ENCODE measurements around the gene MATN1. TPM values are rescaled to one million over a fixed set of nuclear protein-coding genes. Genes with fewer than 3 reads are reported as not detected.

The MATN1 gene
- total RNA-seq, 1 experiment from 2014 or later = 0.24 TPM

DNA sequence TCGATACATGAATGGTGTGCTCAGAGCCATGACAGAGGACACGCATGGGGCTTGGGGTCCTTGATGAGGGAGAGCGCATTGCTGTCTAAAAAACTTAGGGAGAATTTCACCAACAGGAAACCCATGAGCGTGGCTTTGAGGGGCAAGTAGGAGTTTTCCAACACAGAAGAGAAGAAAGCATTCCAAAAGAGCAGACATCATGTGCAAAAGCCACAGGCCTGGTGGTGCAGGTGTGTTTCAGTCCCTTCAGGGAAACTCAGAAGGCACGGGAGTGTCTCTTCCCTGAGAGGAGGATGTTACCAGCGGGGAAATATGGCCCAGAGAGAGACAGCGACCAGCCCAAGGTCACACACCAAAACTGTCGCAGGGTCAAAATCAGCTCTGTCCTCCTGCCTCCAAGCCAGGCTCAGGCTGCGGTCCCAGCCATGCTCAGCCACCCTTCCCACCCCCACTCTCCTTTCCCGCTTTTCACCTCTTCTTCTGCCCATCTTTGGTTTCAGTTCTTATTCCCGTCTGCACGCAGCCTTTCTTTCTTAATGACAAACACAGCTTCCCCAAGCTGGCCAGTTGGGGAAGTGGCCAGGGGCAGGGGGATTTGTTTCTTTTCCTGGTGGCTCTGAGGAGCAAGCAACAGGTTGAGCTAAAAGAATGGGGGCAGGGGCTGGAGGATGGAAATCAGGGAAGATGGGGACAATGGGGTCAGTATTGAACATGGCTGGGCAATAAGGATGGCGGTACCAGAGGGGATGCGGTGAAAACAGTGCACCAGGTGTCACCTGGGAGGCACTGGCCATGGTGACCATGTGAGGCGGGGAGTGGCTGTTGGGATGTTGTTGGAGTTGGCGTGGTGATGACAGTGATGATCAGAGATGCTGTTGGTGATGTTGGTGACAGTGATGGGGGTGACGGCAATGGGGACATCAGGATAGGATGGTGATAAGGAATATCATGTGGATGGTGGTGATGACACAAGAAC is 23.9 kb upstream of the MATN1 start:
- H3K36me3 Mint-ChIP-seq = no peaks in the 10 kb centered on the region
- ChIA-PET POLR2A (interaction anchor here (1.1 kb wide), 1 partner anchor 10 kb away, joined by 4 read pairs; the partner anchor contains the start of gene LAPTM5), CTCF (interaction anchor here (1.1 to 3.3 kb wide), 5 partner anchors 9 to 54 kb away, joined by 3 to 10 read pairs (median 4); partner anchors contain the start of gene MATN1)
- peak overlapping the region; percentile 41; the same call in 1 of the 2 replicates for H3K27ac Mint-ChIP-seq
- peaks cover 39% of the 10 kb centered on the region for H3K4me1 Mint-ChIP-seq
- no peak for ATAC-seq
- H3K9me3 Mint-ChIP-seq = no peaks in the 10 kb centered on the region
- H3K4me3 Mint-ChIP-seq = no peak overlapping the region
- H3K27me3 Mint-ChIP-seq (ENCODE audit: low read depth) = no peaks in the 10 kb centered on the region
- TF ChIP-seq ATF1 (CRISPR knock-in tag; IDR thresholded peaks at IDR 0.05) = no peak
- TF ChIP-seq GRHL2 (CRISPR knock-in tag; IDR thresholded peaks at IDR 0.05; ENCODE audit: insufficient replicate concordance, severe bottlenecking) = no peak
- TF ChIP-seq CREB1 (CRISPR knock-in tag; IDR thresholded peaks at IDR 0.05) = no peak
- DNase-seq (ENCODE audit: low spot score) = no peak

DNA sequence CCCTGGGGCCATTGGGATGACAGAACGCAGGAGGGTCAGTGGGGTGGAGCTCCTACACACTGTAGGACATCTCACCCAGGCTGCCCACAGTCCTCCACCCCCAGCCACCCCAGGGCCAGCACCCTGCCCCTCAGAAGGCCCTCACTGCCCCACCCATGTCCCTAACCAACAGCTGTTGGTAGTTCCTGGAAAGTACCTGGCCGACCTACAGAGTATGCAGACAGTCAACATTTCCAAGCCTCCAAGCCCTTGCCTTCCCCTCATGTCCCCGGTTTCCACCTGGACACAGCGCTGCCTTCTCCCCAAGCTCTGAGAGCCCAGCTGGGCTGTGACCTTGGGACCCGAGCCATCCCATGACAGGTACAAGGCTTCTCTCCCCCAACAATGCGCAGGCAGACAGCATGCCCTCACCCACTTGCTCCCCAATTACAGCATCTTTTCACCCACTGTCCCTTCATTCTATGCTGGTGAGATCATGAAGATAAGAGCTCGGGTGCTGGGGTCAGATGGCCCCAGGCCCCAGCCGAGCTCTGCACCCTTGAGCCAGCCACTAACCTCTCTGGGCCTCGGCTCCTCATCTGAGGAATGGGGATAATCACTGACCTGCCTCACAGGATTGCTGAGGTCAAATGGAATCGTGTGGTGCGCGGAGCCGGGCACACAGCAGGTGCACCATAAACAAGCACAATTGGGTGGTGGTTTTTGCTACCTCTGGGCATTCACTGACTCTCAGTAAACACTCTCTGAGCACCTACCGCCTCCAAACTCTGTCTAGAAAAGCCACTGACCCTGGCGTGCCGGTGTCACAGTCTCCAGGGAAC is 23.0 kb upstream of the MATN1 start:
- no peaks in the 10 kb centered on the region for H3K36me3 Mint-ChIP-seq
- ChIA-PET POLR2A (no interaction called here), CTCF (interaction anchor here (1.1 to 3.3 kb wide), 6 partner anchors 8 to 55 kb away, joined by 3 to 10 read pairs (median 4); partner anchors contain the start of gene MATN1)
- no peak overlapping the region for H3K4me3 Mint-ChIP-seq
- no peak for TF ChIP-seq ZMAT4 (CRISPR knock-in tag; IDR thresholded peaks at IDR 0.05)
- no peak for TF ChIP-seq MYBL2 (CRISPR knock-in tag; IDR thresholded peaks at IDR 0.05)
- no peak for TF ChIP-seq SMAD3 (CRISPR knock-in tag; IDR thresholded peaks at IDR 0.05; ENCODE audit: borderline replicate concordance)
- TF ChIP-seq SMAD4 (CRISPR knock-in tag; IDR thresholded peaks at IDR 0.05) = no peak
- TF ChIP-seq, protein P1, sequence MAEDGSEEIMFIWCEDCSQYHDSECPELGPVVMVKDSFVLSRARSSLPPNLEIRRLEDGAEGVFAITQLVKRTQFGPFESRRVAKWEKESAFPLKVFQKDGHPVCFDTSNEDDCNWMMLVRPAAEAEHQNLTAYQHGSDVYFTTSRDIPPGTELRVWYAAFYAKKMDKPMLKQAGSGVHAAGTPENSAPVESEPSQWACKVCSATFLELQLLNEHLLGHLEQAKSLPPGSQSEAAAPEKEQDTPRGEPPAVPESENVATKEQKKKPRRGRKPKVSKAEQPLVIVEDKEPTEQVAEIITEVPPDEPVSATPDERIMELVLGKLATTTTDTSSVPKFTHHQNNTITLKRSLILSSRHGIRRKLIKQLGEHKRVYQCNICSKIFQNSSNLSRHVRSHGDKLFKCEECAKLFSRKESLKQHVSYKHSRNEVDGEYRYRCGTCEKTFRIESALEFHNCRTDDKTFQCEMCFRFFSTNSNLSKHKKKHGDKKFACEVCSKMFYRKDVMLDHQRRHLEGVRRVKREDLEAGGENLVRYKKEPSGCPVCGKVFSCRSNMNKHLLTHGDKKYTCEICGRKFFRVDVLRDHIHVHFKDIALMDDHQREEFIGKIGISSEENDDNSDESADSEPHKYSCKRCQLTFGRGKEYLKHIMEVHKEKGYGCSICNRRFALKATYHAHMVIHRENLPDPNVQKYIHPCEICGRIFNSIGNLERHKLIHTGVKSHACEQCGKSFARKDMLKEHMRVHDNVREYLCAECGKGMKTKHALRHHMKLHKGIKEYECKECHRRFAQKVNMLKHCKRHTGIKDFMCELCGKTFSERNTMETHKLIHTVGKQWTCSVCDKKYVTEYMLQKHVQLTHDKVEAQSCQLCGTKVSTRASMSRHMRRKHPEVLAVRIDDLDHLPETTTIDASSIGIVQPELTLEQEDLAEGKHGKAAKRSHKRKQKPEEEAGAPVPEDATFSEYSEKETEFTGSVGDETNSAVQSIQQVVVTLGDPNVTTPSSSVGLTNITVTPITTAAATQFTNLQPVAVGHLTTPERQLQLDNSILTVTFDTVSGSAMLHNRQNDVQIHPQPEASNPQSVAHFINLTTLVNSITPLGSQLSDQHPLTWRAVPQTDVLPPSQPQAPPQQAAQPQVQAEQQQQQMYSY (CRISPR knock-in tag; IDR thresholded peaks at IDR 0.05) = no peak
- no peak for TF ChIP-seq ELF4 (CRISPR knock-in tag; IDR thresholded peaks at IDR 0.05; ENCODE audit: low read depth)
- no peak for TF ChIP-seq HMGXB4 (CRISPR knock-in tag; IDR thresholded peaks at IDR 0.05)
- TF ChIP-seq GTF2I (CRISPR knock-in tag; conservative IDR thresholded peaks at IDR 0.05) = no peak
- TF ChIP-seq, protein P2, sequence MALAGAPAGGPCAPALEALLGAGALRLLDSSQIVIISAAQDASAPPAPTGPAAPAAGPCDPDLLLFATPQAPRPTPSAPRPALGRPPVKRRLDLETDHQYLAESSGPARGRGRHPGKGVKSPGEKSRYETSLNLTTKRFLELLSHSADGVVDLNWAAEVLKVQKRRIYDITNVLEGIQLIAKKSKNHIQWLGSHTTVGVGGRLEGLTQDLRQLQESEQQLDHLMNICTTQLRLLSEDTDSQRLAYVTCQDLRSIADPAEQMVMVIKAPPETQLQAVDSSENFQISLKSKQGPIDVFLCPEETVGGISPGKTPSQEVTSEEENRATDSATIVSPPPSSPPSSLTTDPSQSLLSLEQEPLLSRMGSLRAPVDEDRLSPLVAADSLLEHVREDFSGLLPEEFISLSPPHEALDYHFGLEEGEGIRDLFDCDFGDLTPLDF (CRISPR knock-in tag; IDR thresholded peaks at IDR 0.05) = no peak
- no peak for TF ChIP-seq TCF7 (CRISPR knock-in tag; IDR thresholded peaks at IDR 0.05; ENCODE audit: low read depth)
- no peak for TF ChIP-seq SOX15 (CRISPR knock-in tag; IDR thresholded peaks at IDR 0.05)
- TF ChIP-seq RELA (CRISPR knock-in tag; IDR thresholded peaks at IDR 0.05; ENCODE audit: borderline replicate concordance) = no peak
- no peak for TF ChIP-seq CREB1 (CRISPR knock-in tag; IDR thresholded peaks at IDR 0.05)
- TF ChIP-seq RORB (CRISPR knock-in tag; IDR thresholded peaks at IDR 0.05) = no peak
- TF ChIP-seq TP53 (CRISPR knock-in tag; IDR thresholded peaks at IDR 0.05) = no peak
- TF ChIP-seq SP1 (CRISPR knock-in tag; conservative IDR thresholded peaks at IDR 0.05) = no peak
- no peak for TF ChIP-seq HMGA2 (CRISPR knock-in tag; IDR thresholded peaks at IDR 0.05)
- TF ChIP-seq MXD4 (CRISPR knock-in tag; IDR thresholded peaks at IDR 0.05; ENCODE audit: borderline replicate concordance) = no peak
- H3K27me3 Mint-ChIP-seq (ENCODE audit: low read depth) = no peaks in the 10 kb centered on the region
- no peaks in the 10 kb centered on the region for H3K9me3 Mint-ChIP-seq
- H3K27ac Mint-ChIP-seq = 0 out of 2 replicates have a peak overlapping the region, but pooled peaks have one; percentile 41
- DNase-seq (ENCODE audit: low spot score) = no peak
- peaks cover 33% of the 10 kb centered on the region for H3K4me1 Mint-ChIP-seq
- ATAC-seq = no peak

All from WTC11 (cell line).